Stimulated activated CD8-positive, alpha-beta memory T cell treated with anti-CD3 and anti-CD28 coated beads, Interleukin-15, amount 100 ng/mL, for 1 hour (primary cell): ENCODE results near the gene APOBEC2.
"Not testable (repeated sequence)": the region's sequence is repeated elsewhere in the genome, so short reads cannot be mapped to it uniquely, and the experiment has no call there.

Source experiments
- DNase-seq: peaks from one replicate; pipeline ENCODE4 v3.0.0-alpha.2; 2020; ENCODE audit warnings: low read depth

Gene APOBEC2

DNA sequence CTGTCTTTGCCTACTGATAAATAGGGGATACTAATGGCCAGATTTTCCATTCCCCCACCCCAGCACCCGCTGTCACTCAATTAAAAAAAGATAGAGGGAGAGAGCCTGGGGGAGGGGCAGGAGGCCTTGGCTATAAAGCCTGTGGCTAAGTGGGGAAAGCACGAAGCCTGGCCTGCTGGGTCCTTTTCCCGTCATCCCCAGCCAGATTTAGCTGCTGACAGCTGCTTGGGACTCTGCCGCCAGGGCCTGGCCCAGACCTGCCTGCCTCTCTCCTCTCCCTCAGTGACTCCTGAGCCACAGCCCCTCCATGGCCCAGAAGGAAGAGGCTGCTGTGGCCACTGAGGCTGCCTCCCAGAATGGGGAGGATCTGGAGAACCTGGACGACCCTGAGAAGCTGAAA is at the start of gene APOBEC2:
APOBEC2 (plus strand) TSS at position 162 of the 400 bp plus-strand sequence; CDS start at position 308, 146 bp downstream.
- no peak for DNase-seq

DNA sequence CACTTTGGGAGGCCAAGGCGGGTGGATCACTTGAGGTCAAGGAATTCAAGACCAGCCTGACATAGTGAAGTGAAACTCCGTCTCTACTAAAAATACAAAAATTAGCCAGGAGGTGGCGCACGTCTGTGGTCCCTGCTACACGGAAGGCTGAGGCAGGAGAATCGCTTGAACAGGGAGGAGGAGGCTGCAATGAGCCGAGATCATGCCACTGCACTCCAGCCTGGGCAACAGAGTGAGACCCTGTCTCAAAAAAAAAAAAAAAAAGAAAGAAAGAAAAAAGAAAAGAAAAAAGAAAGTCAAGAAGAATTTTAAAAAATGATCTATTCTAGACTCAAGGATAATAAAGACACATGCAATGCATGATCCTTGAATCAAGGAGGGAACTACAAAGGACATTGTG is 46.8 kb upstream of the APOBEC2 start:
- peak; percentile 17 for DNase-seq

DNA sequence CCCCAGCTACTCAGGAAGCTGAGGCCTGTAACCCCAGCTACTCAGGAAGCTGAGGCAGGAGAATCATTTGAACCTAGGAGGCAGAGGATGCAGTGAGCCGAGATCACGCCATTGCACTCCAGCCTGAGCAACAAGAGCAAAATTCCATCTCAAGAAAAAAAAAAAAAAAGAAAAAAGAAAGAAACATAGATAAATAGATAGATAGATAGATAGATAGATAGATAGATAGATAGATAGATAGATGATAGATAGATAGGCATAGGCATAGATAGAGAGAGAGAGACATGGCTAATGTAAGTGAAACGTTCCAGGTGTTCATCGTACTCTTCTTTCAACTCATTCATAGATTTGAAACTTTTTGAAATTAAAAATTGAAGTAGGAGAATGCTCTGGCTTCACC is 46.0 kb upstream of the APOBEC2 start:
- not testable (repeated sequence) for DNase-seq

DNA sequence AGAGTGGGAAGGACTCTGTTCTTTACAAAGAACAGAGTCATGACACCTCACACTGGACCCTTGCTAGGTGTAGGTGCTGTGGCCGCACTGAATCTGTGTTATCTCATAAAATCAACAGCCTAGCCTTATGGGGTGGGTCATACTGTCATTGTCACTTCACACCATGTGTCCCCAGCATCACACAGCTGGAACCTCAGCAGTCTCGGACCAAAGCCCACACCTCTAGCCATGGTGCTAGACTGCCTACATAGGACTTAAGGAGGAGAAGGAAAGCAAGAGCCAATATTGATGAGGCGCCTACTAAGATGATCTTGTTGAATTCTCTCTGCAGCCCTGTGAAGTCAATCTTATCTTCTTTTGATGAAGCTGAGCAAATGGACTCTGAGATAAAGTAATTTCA is 45.0 kb upstream of the APOBEC2 start:
- no peak for DNase-seq

DNA sequence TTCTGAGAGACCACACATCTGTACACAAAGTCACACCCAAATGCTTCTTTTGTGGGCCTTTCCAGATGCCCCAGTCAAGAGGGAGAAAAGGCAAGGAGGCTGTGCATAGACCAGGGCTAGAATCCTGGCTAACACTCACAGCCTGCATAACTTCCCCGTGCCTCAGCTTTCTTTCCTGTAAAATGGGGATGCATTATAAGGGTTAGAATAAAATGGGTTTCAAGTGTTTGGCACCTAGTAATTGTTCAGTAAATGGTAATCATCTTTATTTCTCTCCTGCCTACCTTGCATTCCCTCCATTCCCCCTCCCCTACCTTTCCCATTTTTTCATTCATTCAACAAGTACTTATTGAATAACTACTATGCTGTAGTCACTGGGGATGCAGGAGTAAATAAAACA is 43.3 kb upstream of the APOBEC2 start:
- no peak for DNase-seq

DNA sequence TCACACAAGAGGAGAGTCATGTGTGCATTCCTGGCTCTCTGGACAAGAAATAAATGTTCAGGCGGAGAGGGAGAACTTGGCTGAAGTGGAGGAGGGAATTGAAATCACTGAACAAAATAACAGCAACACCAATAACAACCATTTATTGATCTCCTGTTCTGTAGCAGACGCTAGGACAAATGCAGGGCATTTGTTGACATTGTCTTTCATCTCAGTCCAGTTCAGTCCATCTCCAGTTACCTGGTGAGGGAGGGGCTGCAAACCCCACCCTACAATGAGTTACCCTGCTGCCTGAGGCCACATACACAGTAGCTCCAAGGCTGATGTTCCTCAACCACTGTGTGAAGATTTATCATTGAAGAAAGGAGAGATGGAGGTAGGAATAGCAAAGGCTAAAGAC is 41.3 kb upstream of the APOBEC2 start:
- no peak for DNase-seq

DNA sequence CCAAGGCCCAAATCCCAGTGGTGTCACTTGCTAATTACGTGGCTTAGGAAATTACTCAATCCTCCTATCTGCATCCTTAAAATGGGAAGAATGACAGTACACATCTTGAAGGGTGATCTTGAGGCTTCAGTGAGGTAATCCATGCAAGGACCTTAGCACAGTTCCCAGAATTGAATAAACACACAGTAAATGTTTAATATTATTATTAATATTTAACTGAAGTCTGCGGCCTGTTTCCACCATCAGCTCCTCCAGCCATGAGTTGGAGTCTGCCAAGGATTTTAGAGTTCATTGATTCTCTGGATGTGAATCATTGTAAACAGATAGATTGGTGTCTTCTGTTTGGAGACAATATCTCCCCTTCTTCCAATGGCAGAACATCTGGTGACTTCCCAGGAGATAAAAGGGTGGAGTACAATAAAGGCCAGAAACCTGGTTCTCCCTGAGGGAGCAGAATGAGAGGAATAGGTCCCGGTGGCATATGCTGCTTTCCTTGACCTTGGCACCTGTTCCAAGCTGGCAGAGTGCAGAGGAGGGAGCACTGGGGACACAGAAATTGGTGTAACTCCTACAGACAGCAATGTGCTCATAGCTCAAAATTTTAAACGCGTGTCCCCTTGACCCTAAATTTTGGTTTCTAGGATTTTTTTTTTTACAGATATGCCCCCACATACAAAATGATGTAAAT is 39.4 kb upstream of the APOBEC2 start:
- DNase-seq = no peak

DNA sequence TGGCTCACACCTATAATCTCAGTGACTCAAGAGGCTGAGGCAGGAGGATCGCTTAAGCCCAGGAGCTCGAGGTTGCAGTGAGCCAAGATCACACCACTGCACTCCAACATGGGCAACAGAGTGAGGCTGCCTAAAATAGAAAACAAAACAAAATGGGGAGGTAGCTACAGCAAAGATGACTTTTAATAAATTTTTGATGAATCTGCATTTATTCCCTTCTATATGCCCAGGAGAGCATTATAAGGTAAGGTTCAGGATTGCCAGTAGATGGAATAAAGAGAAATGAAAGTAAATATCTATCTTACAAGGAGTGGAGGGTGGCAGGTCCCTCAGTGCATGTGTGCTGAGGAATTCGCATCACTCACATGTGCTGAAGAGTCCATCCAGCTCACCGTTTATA is 38.2 kb upstream of the APOBEC2 start:
- no peak for DNase-seq

DNA sequence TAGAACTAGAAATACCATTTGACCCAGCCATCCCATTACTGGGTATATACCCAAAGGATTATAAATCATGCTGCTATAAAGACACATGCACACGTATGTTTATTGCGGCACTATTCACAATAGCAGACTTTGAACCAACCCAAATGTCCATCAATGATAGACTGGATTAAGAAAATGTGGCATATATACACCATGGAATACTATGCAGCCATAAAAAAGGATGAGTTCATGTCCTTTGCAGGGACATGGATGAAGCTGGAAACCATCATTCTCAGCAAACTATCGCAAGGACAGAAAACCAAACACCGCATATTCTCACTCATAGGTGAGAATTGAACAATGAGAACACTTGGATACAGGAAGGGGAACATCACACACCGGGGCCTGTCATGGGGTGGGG is 37.1 kb upstream of the APOBEC2 start:
- DNase-seq = not testable (repeated sequence)

DNA sequence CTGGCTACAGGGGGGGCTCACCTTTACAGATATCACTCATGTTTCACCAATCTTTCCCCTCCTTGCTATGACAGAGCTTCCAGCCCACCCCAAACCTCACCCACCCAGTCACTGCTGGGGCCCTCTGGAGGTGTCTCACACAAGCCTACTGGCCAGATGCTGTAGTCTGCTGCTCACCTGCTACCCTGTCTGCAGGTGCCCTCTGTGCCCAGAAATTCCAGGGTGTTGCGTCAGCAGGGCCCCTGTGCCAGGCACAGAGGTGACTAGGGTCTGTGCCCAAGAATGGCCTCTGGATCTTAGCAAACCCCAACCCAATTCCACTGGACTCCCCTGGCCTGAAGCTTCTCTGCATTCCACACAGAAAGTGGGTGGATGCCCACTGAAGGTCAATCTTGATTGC is 35.3 kb upstream of the APOBEC2 start:
- DNase-seq = no peak

DNA sequence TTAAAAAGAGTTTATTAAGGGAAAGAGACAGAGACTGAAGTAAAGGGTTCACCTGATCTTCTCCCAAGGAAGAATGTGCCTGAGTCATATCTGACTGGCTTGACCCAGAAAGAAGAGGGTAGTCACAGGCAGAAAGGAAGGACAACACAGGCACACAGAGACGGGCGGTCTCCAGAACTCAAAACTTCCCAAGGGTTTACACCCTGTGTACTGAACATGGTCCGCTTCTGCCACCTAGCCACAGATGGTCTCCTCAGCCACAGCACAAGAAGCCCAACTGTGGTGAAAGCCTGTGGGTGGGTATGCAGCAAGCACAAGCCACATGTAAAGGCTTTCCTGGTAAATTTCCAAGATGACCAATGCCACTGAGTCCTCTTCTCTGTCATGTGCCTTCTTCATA is 31.2 kb upstream of the APOBEC2 start:
- no peak for DNase-seq

DNA sequence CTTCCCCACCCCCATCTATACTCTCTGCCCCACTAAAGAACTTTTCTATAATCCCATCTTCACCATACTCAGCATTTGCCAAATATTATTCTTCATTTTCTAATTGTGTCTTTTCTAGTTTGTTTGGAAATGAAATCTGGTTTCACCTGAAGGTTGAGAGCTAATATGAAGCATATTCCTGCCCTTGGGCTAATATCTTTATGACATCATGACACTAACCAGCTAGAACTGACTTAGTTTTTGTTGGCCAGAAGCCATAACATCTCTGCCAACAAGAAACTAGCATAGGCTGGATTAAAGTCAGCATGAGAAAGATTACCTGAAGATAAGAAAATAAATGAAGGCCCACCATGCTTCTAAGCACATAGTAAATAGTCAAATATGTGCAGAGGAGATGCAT is 30.7 kb upstream of the APOBEC2 start:
- no peak for DNase-seq

DNA sequence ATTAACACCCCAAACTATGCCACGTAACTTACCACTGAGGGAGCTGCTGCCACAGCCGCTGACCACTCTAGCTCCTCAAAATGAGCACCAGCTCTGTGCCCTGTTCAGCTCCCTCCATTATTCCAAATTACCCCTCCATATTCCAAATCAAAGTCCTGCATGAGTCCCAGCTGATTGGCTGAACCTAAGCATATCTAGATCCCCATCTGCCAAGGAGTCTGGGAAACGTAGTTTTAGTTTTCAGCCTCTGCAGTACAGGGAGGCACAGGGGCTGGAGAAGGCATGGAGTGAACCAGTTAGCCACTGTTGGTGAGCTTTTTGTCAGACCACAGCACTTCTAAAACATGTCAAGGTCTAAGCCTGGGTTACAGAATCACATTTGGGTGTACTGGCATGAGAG is 29.9 kb upstream of the APOBEC2 start:
- DNase-seq = no peak

DNA sequence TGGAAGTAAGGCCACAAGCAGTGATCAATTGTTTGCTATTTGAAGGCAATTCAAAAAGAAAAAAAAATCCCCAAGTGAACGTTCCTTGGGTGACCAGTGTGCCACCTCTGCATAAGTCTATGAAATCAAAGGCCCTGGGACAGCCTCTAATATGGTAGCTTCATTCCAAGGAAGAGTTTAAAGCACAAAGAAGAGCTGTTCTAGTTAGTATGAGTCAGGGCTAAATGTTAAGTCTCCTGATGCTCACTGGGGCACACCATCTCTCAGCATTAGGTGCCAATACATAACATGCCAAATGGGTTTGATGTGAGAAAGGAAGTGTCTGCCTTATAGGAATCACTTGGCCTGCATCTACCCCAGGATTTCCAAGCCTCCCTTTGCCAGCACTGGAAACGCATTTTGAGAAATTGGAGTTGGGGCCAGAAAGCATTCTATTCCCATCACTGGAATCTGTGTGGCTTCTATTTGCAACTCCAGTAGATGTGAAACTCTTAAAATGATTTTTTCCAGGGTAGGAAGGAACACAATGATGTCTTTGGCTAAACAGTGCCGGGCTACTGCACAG is 27.0 kb upstream of the APOBEC2 start:
- DNase-seq = no peak

DNA sequence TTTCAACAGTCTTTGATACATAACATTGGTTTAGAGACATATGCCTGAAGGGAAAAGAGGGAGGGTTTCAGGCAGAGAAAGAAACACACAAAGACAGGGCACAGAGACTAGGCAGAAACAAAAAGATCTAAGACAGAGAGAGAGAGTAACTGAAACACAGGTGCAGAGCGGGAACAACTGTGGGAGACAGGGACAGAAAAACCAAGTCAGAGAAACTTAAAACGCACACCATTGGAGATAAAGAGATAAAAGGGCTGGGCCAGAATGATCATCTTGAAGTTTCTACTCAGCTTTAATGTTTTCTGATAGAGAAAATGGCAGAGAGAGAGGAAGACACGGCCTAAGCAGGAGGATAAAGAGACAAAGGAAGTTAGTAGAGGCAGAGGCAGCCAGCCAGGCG is 25.8 kb upstream of the APOBEC2 start:
- no peak for DNase-seq

DNA sequence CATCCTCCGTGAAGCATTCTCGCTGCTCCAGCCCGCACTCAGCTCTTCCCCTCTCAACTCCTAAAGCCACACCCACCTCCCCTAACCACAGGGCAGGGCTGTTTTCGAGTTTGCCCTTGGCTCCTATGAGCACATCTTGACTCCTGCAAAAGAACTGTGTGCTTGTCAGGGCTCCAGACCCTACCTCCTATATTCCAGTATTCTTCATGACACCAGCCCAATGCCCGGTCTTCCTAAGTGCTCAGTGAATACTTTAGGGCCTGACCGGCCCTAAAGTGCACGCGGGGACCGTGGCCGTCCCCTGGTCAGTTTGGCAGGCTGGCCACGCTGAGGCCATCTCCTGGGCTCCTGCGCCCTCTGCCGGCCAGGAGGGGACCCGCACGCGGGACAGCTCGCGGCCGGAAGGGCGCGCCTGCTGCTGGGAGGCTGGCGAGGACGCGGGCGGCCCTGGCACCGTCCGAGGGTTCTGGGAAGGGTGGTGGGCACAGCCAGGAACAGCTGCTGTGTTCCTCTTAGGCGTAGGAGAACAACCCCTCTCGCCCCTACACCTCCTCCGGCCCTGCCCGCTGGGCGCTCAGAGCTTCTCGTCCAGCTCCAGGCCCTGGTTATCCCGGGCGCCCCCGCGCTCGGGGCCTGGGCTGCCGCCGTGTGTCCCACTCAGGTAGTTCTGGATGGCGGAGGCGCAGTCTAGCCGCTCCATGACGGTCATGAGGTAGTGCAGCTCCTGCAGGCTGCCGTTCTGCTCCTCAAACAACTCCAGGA is 25.0 kb upstream of the APOBEC2 start:
- peak; percentile 41 for DNase-seq

DNA sequence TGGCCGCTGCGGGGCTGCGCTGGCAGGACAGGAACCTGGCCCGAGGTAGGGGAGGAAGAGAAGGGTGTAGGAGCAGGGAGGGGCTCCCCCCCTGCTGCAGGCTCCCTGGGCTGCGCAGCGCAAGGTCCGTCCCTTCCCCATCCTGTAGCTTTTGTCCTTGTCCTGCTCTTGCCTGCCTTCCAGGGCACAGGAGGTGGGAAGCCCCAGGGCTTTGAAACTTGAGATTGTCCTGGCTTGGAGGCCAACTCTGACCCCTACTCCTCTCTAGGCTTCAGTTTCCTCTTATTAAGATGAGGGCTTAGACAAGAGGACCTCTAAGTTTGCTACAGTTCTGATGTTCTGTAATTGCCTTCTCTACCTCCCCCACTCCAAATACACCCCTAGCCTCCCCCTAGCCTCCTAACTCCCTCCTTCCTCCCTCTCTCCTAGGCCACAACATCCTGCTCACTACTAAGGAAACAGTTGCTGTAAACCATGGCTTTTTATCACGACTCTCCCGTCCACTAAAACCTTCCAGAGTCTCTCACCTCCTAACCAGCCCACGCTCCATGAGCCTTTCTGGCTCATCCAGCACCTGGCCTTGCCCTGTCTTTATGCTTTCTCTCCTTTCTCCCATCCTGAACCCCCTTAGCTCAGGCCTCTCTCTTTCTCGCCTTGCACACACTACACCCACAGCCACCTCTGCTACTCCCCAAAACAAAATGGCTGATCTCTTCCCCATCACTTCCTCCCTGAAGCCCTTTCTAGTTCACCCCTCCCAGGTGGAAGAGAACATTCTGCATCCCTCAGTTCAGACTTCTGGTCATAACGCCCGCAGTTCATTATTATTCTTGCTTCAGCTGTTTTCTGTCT is 24.2 kb upstream of the APOBEC2 start:
- no peak for DNase-seq

DNA sequence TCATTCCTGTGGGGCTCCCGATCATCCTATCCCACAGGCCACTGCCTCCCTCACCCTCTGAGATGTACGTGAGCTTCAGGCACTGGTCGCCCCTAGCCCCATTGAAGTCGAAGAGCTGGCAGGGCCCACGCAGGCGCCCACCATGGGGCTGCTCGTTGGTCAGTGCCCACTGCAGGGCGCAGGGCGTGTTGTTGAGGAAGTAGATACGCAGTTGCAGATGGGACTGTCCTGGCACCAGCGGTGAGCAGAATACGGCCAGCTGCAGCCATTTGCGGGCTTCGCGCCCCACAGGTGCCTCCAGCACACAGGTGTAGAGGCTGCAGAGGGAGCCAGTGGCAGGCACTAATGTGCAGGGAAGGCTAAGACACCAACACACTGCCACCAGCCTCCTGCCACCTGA is 20.2 kb upstream of the APOBEC2 start:
- no peak for DNase-seq

DNA sequence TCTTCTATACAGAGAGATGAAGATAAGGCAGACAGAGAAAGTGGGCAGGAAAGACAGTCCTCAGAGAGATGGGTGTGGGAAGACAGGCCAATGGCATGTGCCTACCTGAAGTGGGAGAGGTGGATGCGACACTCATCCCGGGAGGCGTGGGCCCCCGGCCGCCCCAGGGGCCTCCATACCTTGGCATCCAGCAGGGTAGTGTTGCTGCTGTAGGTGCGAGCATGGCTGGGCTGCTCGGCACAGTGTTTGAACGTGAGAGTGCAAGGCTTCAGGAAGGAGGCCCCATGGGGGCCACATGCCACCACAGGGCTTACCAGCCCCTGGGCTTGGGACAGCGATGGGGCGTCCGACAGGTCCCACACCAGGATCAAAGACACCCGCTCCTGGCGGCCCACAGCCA is 19.2 kb upstream of the APOBEC2 start:
- DNase-seq = no peak

DNA sequence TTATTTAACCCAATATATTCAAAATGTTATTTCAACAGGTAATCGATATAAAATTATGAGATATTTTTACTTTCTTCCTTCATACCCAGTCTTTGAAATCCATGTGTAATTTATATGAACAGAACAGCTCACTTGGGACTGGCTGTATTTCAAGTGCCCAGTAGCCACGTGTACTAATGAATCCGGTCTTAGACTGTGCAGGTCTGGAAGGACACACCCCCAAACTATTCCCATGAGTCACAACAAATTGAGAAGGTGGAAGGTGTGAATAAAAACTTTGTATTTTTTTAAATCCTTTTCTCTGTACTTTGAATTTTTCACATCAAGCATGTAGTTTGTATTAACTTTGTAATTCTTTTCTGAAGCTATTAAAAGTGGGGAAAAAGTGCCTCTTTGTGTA is 16.8 kb upstream of the APOBEC2 start:
- no peak for DNase-seq

DNA sequence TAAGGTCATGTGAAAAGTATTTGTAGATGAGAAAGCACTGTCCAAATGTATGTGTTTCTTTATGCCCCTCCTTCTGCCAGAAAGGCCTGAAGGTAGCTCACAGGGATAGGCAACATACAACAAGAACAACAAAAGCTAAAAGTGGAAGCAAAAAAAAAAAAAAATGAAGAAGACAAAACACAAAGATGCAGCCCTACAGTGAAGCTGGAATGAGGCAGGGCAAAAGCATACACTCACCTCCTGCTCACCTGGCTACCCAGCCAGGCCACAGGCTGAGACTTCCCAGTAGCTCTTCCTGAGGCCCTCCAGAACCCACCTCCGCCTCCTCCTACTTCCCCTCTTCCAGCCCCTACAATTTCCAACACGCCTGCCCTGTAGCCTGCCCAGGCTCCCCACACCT is 16.4 kb upstream of the APOBEC2 start:
- DNase-seq = no peak

DNA sequence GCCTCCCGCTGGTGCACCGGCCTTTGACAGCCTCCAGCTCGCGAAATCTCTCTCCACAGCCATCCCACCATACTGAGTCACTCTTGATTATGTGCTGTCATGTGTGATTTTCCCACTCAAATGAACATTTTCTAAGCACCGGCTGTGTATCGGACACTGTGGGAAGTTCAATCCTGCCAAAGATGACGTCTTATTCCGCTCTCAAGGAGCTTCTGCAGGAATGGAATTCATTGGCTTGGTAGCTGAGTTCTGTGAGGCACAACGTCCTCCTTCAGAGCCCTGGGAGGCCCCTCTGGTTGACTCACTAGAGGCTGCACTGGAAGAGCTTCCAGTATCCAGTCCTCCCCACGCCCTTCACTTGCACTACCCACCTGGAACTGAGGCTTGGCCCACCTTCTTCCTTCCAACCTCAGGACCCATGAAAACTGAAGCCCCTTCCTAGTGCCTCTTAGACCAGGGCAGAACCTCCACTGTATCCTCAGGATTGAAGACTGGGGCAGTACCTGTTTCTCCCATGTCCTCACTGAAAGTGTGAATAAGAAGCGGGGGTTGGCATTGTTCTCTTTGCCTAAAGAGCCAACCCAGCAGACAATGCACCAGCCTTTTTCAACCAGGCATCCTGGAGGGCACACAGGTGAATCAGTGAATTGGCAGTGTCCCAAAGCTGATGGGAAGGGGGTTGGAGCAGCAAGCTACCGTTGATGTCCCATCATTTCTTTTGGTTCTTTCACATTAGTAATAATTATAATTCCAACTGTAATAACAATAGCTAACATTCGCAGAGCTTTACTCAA is 15.7 kb upstream of the APOBEC2 start:
- DNase-seq = no peak
